Stimulated activated naive B cell treated with anti-CD40 and anti-IgM and Interleukin-4, amounts not matched to agents 10 μg/mL and 1 μg/mL and 100 μg/mL, for 72 hours (primary cell): ENCODE data around the gene SPATS2.

Experiments
- ATAC-seq, 2 donors: fragments of 150-1000 bp; cut with Tn5 transposase; replicated peaks; 2 replicates each; pipeline ENCODE4 v1.10.0; 2021; ENCODE audit warnings: moderate library complexity in 1 of 2
- DNase-seq: peaks from one replicate; pipeline ENCODE4 v3.0.0; 2021
- H3K27ac Mint-ChIP-seq: one replicate; pipeline ENCODE4 v1.8.0; 2022; ENCODE audit warnings: mild to moderate bottlenecking, mixed read lengths
- H3K27me3 Mint-ChIP-seq, 2 donors: one replicate each; pipeline ENCODE4 v1.8.0; 2022; ENCODE audit warnings: mixed read lengths in 2 of 2
- H3K36me3 Mint-ChIP-seq, 2 donors: one replicate each; pipeline ENCODE4 v1.8.0; 2022; ENCODE audit warnings: mixed read lengths in 2 of 2, mild to moderate bottlenecking in 1 of 2
- H3K4me1 Mint-ChIP-seq, 2 donors: one replicate each; pipeline ENCODE4 v1.8.0; 2022; ENCODE audit warnings: mixed read lengths in 2 of 2, mild to moderate bottlenecking in 1 of 2
- H3K4me3 Mint-ChIP-seq, 2 donors: one replicate each; pipeline ENCODE4 v1.8.0; 2022; ENCODE audit warnings: mild to moderate bottlenecking in 2 of 2, mixed read lengths in 2 of 2, moderate library complexity in 1 of 2
- H3K9me3 Mint-ChIP-seq, 2 donors: one replicate each; pipeline ENCODE4 v1.8.0; 2022; ENCODE audit warnings: mixed read lengths in 2 of 2, mild to moderate bottlenecking in 1 of 2

SPATS2 gene

DNA sequence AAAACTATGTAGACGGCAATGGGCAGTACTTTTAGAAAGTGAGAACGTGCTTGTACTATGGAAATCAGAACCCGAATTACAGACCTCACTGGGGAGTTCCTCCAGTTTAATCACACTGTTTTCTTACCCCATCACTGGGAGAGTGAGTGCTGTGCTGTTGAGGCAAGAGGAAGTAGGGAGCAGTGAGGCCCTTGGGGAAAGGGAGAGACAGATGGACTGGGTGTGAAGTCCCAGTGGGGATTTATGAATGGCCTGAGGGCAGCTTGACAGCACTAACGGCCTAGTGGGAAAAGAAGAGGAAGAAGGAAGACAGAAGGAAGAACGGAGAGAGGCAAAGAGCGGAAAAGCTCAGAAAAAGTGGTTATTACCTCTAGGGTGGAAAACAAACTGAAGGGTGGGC is 195.0 kb downstream of the SPATS2 start:
- no peak overlapping the region for H3K4me3 Mint-ChIP-seq
- no peaks in the 10 kb centered on the region for H3K9me3 Mint-ChIP-seq
- no peak overlapping the region for H3K27ac Mint-ChIP-seq
- ATAC-seq (no peak), DNase-seq (no peak)
- H3K27me3 Mint-ChIP-seq, result no peaks in the 10 kb centered on the region
- peaks cover 17 to 35% of the 10 kb centered on the region in 2 donors for H3K4me1 Mint-ChIP-seq
- peaks cover 56% of the 10 kb centered on the region in 2 donors for H3K36me3 Mint-ChIP-seq

DNA sequence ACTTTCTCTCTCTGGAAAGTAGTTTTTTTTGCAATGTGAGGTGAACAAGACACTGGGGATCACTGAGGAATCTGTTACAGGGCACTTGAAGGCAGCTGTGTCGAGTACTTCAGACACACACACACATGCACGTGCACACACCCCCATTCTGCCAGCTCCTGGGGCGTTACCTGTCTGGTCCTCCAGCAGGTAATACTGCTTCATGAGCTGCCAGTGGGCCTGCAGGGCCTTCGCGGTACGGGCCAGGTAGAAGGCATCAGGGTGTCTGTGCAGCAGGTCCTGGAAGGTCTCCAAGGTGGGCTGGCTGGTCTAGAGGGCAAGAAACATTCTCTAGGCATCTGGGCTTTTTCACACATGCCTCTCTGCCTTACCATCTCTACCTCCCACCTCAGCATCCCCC is 195.6 kb downstream of the SPATS2 start:
- no peaks in the 10 kb centered on the region for H3K9me3 Mint-ChIP-seq
- ATAC-seq (no peak), DNase-seq (no peak)
- no peak overlapping the region for H3K4me3 Mint-ChIP-seq
- H3K4me1 Mint-ChIP-seq, result peaks cover 20 to 41% of the 10 kb centered on the region in 2 donors
- peaks cover 56 to 58% of the 10 kb centered on the region in 2 donors for H3K36me3 Mint-ChIP-seq
- no peak overlapping the region for H3K27ac Mint-ChIP-seq
- no peaks in the 10 kb centered on the region for H3K27me3 Mint-ChIP-seq

DNA sequence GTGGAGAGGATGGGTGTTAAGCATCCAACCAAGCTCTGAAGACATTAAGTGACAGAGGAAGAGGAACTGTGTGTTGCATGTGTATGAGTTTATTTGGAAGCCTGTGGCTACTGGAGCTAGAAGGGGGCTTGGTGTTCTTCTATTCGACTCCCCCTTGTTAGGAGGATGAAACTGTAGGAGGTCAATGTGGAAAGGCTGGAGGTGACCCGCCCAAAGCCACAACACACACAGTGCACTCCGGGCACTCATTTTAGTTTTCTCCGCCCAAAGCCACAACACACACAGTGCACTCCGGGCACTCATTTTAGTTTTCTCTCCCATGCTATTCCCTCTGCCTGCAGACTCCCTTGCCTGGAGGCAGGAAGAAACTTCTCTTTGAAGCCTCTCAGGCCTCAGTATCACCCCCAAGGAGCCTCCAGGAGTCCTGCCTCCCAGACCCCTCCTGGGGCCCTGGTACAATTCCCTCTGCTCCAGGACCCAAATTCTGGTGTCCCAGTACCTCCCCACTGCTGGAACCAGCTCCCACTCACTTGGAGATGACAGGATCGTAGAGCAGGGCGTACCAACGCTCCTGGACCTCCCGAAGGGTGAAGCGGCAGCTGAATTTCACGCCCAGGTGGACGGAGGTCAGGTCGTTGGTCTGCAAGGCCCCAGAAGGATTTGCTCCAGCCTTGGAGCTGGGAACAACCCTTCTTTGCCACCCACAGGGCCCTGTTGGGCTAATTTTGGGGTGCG is 196.9 kb downstream of the SPATS2 start:
- H3K4me1 Mint-ChIP-seq, result peaks cover 27 to 50% of the 10 kb centered on the region in 2 donors
- H3K27ac Mint-ChIP-seq, result no peak overlapping the region
- H3K9me3 Mint-ChIP-seq, result no peaks in the 10 kb centered on the region
- ATAC-seq (no peak), DNase-seq (no peak)
- H3K36me3 Mint-ChIP-seq, result peaks cover 51 to 58% of the 10 kb centered on the region in 2 donors
- H3K4me3 Mint-ChIP-seq, result no peak overlapping the region
- H3K27me3 Mint-ChIP-seq, result no peaks in the 10 kb centered on the region

DNA sequence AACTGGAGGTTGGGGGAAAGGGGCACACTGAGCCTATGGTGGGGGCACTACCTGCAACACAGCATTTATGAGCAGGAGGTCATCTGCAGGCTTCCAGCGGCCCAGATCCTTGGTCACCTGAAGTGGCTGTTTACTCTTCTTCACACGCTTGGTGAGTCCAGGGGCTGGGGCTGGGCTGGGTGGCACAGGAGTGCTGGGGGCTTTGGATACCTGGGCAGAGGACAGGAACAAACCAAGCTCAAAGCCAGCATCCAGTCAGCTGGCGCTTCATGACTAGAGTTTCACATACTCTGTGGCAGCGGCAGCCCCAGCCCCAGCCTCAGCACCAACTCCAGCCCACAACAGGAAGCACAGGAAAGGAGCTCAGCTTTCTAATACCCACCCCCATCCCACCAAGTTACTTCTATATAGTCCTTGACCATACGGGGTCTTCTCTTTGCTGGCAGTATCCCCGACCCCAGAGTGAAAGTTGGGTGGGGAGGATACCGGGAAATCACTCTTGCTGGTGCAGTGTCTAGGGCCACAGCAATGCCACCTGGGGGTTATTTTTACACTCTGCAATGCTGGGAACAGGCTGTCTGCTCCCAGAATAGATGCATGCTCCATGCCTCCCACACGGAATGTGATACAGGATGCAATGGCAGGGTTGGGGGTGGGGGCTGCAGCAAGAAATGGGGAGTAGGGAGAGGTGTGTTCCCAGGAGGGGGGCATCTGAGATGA is 197.6 kb downstream of the SPATS2 start:
- no peak for ATAC-seq
- Mint-ChIP-seq H3K36me3 (peaks cover 44 to 50% of the 10 kb centered on the region in 2 donors), H3K27me3 (no peaks in the 10 kb centered on the region), H3K9me3 (no peaks in the 10 kb centered on the region), H3K27ac (no peak overlapping the region), H3K4me1 (peaks cover 27 to 50% of the 10 kb centered on the region in 2 donors), H3K4me3 (no peak overlapping the region)
- DNase-seq, result no peak

DNA sequence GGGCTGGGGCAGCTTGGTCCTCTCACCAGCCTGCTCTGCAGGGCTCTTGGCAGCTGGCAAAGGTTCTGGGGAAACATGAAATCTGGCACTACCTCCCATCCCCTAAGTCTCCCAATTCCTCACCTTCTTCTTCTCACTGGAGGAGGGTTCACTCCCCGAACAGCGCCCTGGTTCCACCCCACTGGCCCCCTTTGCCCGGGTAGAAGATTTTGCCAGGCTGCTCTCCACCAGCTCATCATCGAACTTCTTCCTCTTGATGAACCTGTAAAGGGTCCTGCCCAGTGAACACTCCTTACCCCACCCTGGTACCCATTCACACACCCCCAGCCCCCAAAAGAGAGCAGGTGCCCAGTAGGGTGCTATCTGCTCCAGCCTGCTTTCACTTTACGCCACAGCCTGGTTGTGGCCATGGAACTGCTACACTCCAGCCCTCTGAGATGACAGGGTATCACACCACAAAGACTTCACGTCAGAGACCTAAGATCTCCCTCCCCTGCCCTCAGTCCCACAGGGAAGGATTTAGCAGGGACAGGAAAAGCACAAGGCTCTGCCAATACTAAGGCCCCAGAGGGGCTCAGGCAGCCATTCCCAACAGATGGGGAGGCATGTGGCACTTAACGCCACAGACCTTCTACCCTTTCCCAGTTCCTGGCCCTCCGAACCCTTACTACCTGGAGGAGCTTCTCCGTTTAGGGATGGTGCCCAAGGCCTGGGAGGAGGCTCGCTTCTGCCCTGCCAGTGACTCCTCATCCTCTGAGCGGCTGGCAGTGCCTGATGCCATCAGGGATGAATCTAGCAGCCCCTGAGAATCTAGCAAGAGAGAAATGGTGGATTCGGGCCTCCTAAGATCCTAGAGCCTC is 198.4 kb downstream of the SPATS2 start:
- Mint-ChIP-seq H3K4me1 (peaks cover 28 to 53% of the 10 kb centered on the region in 2 donors), H3K9me3 (no peaks in the 10 kb centered on the region), H3K4me3 (no peak overlapping the region), H3K36me3 (peaks cover 41 to 46% of the 10 kb centered on the region in 2 donors), H3K27me3 (no peaks in the 10 kb centered on the region), H3K27ac (no peak overlapping the region)
- ATAC-seq (no peak), DNase-seq (no peak)

DNA sequence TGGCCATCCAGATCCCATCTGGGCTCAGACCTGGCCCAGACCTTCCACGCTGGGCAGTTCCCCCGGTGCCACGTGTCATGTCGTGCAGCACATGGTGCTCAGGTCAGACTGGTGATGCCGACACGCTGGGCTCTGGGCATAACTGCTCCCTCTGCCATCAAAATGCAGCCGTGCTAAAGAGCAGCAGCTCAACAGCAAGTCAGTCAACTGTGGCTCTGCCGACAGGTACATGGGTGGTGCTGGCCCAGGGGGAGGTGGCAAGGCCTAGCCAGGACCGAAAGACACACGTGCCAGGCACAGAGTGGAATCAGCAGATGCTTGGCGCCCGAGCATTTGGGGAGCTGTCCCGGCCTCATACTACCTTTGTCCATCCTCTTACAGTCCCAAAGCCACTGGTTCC is 199.1 kb downstream of the SPATS2 start:
- no peak overlapping the region for H3K4me3 Mint-ChIP-seq

DNA sequence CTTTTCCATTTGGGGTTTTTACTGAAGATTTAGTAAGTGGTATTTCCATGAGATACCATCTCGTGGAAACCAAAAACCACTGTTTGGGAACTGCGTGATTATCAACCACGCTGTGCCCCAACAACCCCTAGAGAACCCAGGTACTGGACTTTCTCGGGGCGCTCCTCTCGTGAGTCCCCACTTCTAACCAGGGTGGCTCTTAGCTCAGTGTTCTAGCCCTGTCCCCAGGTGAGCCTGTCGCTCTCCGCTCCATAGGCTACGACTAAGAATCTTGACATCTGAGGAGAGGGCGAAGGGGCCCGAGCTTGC is 200.0 kb downstream of the SPATS2 start:
- no peaks in the 10 kb centered on the region for H3K9me3 Mint-ChIP-seq
- DNase-seq (no peak), ATAC-seq (peak; percentile 26 to 31)
- H3K27me3 Mint-ChIP-seq, result no peaks in the 10 kb centered on the region
- H3K27ac Mint-ChIP-seq, result peak overlapping the region; percentile 100
- peaks cover 34 to 63% of the 10 kb centered on the region in 2 donors for H3K4me1 Mint-ChIP-seq
- H3K4me3 Mint-ChIP-seq, result peak overlapping the region; percentile 98 to 99
- H3K36me3 Mint-ChIP-seq, result peaks cover 30 to 43% of the 10 kb centered on the region in 2 donors

More for the DNA sequence above, 199.1 kb downstream of the SPATS2 start:
- Mint-ChIP-seq H3K27me3 (no peaks in the 10 kb centered on the region), H3K9me3 (no peaks in the 10 kb centered on the region), H3K4me1 (peaks cover 30 to 57% of the 10 kb centered on the region in 2 donors), H3K27ac (no peak overlapping the region), H3K36me3 (peaks cover 39 to 47% of the 10 kb centered on the region in 2 donors)
- DNase-seq (no peak), ATAC-seq (no peak)

DNA sequence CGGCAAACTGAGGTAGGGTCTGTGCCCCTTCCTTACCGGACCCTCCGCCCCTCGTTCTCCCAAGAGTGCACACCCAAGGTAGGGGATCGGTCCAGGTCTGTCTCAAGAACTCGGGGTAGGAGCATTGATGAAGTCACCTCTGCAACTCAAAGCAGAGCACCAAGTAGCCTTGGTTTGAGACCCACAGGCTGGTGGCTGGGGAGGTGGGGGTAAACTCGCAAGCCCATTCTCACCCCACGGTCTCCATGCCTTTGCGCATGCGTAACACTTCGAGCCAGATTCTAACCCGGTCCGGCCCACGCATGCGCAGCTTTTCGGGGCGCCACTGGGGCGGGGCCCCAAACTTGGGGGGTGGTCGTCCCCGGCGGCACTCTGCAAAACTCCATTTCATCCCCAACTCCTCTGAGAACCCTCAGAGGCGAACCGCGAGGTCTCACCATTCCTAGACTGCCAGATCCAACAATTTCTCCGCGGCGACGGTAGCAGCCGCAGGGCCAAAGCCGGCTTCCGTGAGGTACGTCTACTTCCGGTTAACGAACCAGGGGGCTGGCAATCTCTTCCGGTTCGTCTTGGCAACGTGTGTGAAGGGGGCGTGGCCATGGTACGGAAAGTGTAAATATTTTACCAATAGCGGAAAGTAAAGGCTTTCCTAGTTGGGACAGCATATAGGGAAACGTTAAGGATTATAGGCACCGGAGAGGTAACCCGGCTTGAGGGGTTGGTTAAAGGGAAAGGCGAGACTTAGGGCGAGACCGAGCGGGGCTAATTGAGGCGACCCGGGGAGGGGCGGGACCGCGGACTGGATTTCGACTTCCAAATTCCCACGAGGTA is 200.6 kb downstream of the SPATS2 start, which contains the start of gene MCRS1:
TSS of gene MCRS1 (minus strand) at position 532 of the 831 bp plus-strand sequence. CDS start 1,411 bp downstream, outside the sequence.
- peaks cover 34 to 63% of the 10 kb centered on the region in 2 donors for H3K4me1 Mint-ChIP-seq
- no peaks in the 10 kb centered on the region for H3K27me3 Mint-ChIP-seq
- ATAC-seq (peak; percentile 94 to 95), DNase-seq (peak; percentile 83)
- peaks cover 27 to 37% of the 10 kb centered on the region in 2 donors for H3K36me3 Mint-ChIP-seq
- peak within 1 kb of the TSS; percentile 100 for H3K27ac Mint-ChIP-seq
- H3K9me3 Mint-ChIP-seq, result no peaks in the 10 kb centered on the region
- peak within 1 kb of the TSS; percentile 98 to 99 for H3K4me3 Mint-ChIP-seq

DNA sequence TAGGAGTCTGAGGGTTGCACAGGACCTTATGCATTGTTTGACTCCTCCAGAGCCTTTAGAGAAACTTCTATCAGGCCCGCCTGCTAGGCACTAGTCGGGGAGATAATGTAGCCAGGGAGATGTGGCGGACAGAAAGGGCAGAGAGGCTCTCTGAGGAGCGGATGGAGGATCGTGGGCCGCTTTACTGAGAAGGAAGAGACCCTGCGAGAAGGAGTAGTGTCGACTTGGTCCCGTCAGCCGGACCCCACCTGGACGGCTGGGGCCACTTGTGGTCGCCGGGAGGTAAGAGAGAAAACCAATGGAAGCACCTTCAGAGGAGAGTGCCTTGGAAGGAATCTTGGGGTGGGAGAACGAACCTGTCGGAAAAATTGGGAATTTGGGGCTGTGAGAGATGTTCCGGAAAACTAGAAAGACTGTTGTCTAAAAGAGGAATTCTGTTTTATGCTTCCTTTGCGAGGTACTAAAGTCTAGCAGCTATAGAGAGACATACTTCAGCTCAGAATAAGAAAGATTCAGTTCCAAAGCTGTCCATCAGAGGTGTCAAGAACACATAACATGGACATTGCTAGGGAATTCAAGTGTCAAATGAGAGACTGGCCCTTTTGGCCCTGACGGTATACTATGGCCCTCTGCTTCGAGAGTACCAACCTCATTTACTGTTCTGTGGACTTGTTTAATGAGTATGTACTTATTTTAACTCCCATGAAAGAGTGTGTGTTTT is 201.3 kb downstream of the SPATS2 start:
- H3K27me3 Mint-ChIP-seq, result no peaks in the 10 kb centered on the region
- peaks cover 34 to 63% of the 10 kb centered on the region in 2 donors for H3K4me1 Mint-ChIP-seq
- DNase-seq, result no peak
- H3K9me3 Mint-ChIP-seq, result no peaks in the 10 kb centered on the region
- ATAC-seq, result peak; percentile 54 to 56
- H3K27ac Mint-ChIP-seq, result peak overlapping the region; percentile 100
- peaks cover 27 to 38% of the 10 kb centered on the region in 2 donors for H3K36me3 Mint-ChIP-seq
- peak overlapping the region; percentile 98 to 99 for H3K4me3 Mint-ChIP-seq
